AG04450 (cell line): ENCODE data around the gene HOXB2. TPM values are rescaled to one million over a fixed set of nuclear protein-coding genes. Genes with fewer than 3 reads are reported as not detected.

ENCODE experiments used
- CTCF ChIA-PET: fragments of 300-600, 350-600 bp; formaldehyde crosslinking; extraction: SDS; loops from one replicate; lab custom pipeline; 2022; ENCODE audit warnings: antibody characterized with exemption, inconsistent platforms; lab: Charles Lee
- POLR2A ChIA-PET: fragments of 350-600 bp; formaldehyde crosslinking; extraction: SDS; loops from one replicate; lab custom pipeline; 2021; ENCODE audit warnings: antibody characterized with exemption, inconsistent platforms; lab: Yijun Ruan, JAX
- DNase-seq: peaks from one replicate; pipeline ENCODE4 v3.0.0-alpha.2; 2011; ENCODE audit warnings: low read depth, low spot score
- H3K27ac ChIP-seq: one replicate; pipeline ENCODE4 v1.5.1; 2012; ENCODE audit warnings: low read depth, low read length, control low read depth
- H3K27me3 ChIP-seq: one replicate; pipeline ENCODE4 v1.6.0; 2012; ENCODE audit warnings: low read length; ENCODE audit not compliant: control insufficient read depth, insufficient read depth
- H3K4me3 ChIP-seq: 2 replicates; pipeline ENCODE4 v1.5.1; 2011; ENCODE audit warnings: mild to moderate bottlenecking, low read depth, low read length, control low read depth
- H3K9me3 ChIP-seq: 2 replicates; pipeline ENCODE4 v1.5.1; 2012; ENCODE audit warnings: low read length; ENCODE audit not compliant: control insufficient read depth, insufficient read depth
- polyA plus RNA-seq: library from polyadenylated mRNA; depleted of rRNA; stranded (reverse); fragments of >200 nt; gene quantifications from 2 replicates; pipeline ENCODE4 v1.2.3, GENCODE V29; 2011
- TF ChIP-seq, protein P1 (sequence below): IDR thresholded peaks from 2 replicates; pipeline ENCODE4 v1.5.1; 2011; ENCODE audit warnings: low read depth, low read length, control low read depth, inconsistent platforms

Gene HOXB2
- polyA plus RNA-seq, 1 experiment: 16.3 TPM

DNA sequence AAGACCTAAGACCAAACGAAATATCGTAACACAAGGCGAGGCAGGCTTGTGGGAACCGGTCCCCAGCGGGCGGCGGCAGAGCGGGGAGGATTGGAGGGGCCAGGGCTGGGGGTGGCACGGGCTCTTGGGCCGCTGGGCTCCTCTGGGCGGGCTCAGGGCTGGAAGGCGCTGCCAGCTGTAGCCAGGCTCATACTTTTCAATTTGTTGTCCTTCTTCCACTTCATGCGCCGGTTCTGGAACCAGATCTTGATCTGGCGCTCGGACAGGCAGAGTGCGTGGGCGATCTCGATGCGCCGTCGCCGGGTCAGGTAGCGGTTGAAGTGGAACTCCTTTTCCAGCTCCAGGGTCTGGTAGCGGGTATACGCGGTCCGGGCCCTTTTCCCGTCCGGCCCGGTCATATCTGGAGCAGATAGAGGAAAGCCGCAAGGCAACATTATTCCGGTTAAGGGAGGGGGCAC, 47.2 kb upstream of the HOXB2 start:
- H3K27ac ChIP-seq: peak overlapping the region; percentile 97
- DNase-seq: no peak
- TF ChIP-seq, protein P1, sequence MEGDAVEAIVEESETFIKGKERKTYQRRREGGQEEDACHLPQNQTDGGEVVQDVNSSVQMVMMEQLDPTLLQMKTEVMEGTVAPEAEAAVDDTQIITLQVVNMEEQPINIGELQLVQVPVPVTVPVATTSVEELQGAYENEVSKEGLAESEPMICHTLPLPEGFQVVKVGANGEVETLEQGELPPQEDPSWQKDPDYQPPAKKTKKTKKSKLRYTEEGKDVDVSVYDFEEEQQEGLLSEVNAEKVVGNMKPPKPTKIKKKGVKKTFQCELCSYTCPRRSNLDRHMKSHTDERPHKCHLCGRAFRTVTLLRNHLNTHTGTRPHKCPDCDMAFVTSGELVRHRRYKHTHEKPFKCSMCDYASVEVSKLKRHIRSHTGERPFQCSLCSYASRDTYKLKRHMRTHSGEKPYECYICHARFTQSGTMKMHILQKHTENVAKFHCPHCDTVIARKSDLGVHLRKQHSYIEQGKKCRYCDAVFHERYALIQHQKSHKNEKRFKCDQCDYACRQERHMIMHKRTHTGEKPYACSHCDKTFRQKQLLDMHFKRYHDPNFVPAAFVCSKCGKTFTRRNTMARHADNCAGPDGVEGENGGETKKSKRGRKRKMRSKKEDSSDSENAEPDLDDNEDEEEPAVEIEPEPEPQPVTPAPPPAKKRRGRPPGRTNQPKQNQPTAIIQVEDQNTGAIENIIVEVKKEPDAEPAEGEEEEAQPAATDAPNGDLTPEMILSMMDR: no peak
- ChIA-PET POLR2A (interaction anchor here (0.6 to 2.3 kb wide), 5 partner anchors 9 to 240 kb away, joined by 3 to 10 read pairs (median 6); no protein-coding TSS in a partner anchor), CTCF (interaction anchor here (0.5 to 4.8 kb wide), 11 partner anchors 13 to 567 kb away, joined by 3 to 53 read pairs (median 5); no protein-coding TSS in a partner anchor)
- H3K4me3 ChIP-seq: peak overlapping the region; percentile 89
- no peaks in the 10 kb centered on the region; the same call in 1 of the 2 replicates for H3K9me3 ChIP-seq
- no peaks in the 10 kb centered on the region for H3K27me3 ChIP-seq

DNA sequence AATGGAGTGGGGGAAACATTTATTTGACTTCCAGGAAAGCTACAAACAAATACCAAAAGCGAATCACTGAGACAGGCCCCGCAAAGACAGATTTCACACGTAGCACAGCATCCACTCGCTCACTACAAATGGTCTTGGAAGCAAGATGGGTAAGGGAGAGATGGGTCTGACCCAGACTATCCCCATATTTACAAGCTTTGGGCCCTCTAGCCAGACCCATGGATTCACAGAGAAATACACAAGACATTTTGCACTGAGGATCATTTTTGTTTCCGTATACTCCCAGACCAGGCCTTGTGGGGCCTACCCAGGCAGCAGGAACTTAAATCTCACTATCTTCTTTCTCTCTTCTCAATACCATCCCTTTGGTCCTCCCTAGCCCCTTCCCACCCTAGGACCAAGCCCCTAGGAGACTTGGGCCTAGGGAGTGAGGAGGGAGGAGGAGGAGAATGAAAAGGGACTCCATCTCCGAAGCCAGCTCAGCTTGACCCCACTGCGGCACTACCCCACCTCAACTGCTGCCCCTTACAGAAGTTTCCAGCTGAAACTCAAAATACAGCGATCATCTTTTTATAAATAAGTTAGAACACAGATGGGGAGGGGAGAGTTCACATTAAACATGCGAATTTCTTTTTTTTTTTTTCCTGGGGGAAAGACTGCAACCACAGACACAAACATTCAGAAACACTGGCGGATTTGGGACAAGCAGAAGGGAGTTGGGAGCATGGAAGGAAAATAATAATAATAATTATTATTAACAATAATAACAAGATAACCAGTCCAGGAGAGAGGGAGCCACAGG, 46.5 kb upstream of the HOXB2 start:
- H3K4me3 ChIP-seq: peak overlapping the region; percentile 89
- CTCF ChIA-PET: interaction anchor here (0.9 to 1.9 kb wide), 7 partner anchors 19 to 438 kb away, joined by 3 to 11 read pairs (median 5); no protein-coding TSS in a partner anchor
- TF ChIP-seq, protein P1: no peak
- no peak for DNase-seq
- no peaks in the 10 kb centered on the region for H3K27me3 ChIP-seq
- H3K9me3 ChIP-seq: no peaks in the 10 kb centered on the region; the same call in 1 of the 2 replicates
- peak overlapping the region; percentile 97 for H3K27ac ChIP-seq
- POLR2A ChIA-PET: interaction anchor here (0.7 to 2.3 kb wide), 5 partner anchors 9 to 50 kb away, joined by 3 to 5 read pairs (median 3); no protein-coding TSS in a partner anchor

DNA sequence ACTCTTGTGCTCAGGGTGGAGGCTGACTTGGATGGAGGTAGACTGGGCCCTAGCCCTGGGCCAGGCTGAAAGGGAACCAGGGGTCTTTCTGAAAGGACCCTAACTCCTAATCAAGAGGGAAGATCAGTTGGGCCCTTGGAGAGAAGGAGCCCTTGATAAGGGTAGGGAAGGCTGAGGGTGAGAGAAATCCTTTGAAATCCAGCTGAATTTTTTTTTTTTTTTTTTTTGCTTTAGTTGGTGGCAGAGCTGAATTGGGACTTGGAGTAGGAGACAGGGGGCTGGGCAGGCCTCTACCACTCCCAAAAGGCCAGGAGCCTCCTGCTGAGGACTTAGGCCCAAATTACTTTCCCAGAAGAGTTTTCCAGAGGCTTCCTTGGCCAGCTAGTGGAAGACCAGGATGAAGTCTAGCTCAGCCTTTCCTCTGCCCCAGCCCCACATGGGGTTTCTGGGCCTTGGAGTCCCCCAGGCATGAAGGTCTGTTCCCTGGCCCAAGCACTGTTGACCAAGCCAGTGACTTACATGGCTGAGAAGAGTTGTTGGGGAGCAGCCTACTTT, 45.8 kb upstream of the HOXB2 start:
- ChIA-PET CTCF (interaction anchor here (0.6 to 1.9 kb wide), 5 partner anchors 18 to 283 kb away, joined by 3 to 11 read pairs (median 3); no protein-coding TSS in a partner anchor), POLR2A (interaction anchor here (0.7 to 1.0 kb wide), 3 partner anchors 10 to 33 kb away, joined by 3 to 10 read pairs (median 3); no protein-coding TSS in a partner anchor)
- H3K27ac ChIP-seq: peak overlapping the region; percentile 97
- DNase-seq: no peak
- TF ChIP-seq, protein P1: no peak
- H3K4me3 ChIP-seq: peak overlapping the region; percentile 89
- no peaks in the 10 kb centered on the region for H3K27me3 ChIP-seq
- H3K9me3 ChIP-seq: no peaks in the 10 kb centered on the region; the same call in 1 of the 2 replicates

DNA sequence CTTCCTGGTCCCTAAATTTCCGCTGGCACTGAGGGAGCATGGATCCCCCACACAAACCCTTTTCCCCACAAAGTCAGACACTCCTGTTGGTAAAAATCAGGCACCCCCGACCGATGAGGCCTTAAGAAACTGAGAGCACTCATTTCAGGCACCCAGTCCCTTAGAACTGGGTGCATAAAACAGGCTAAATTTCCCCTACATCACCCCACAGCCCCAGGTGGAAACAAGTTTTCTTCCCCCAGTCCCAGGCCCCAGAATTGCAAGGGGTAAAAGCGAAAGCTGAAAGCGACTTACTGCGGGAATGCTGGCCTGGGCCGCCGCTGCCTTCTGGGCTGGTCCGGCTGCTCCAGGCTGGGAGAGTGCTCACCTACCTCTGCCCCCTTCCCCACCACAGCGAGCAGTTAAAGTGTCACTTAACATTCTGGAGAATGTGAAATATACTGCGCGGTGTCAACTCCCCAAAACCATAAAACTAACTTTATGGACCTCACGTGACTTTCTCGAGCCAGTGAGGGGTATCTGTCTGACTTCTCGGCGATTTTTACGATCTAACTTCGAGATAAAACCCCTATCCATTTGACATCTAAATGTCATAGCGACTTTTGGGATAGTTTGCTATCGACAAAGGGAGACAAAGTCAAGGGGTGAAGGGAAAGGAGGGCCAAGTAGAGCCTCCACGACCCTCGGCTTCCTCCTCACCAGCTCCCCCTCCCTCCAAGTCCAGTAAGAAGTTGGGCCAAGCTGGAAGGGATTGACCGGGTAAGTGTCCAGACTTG, 45.1 kb upstream of the HOXB2 start, which contains the start of gene HOXB3:
HOXB3 (minus strand) TSS at position 411 of the 776 bp plus-strand sequence. CDS start 37,767 bp downstream, outside the sequence.
- H3K27ac ChIP-seq: peak within 1 kb of the TSS; percentile 97
- no peaks in the 10 kb centered on the region for H3K27me3 ChIP-seq
- TF ChIP-seq, protein P1: no peak
- no peak for DNase-seq
- no peaks in the 10 kb centered on the region; the same call in 1 of the 2 replicates for H3K9me3 ChIP-seq
- ChIA-PET CTCF (interaction anchor here (0.6 to 1.9 kb wide), 4 partner anchors 18 to 254 kb away, joined by 3 to 11 read pairs (median 7); no protein-coding TSS in a partner anchor), POLR2A (interaction anchor here (0.7 to 0.9 kb wide), 2 partner anchors 32 to 48 kb away, joined by 5 to 10 read pairs; no protein-coding TSS in a partner anchor)
- H3K4me3 ChIP-seq: peak within 1 kb of the TSS; percentile 89
